Transverse colon (tissue), 4 donors: ENCODE results near the gene LEO1.

ENCODE experiments used
- CTCF ChIP-seq, 5 experiments: fragments of 200-600 bp in 3 of 5; fragments of 450-650 bp in 2 of 5; sonication (generic) in 3 of 5; IDR thresholded peaks; 1 replicate in 2 of 5; 2 replicates in 3 of 5; pipeline ENCODE4 v1.5.1; 2016 to 2017; ENCODE audit warnings: antibody characterized with exemption in 5 of 5, inconsistent platforms in 3 of 5, mild to moderate bottlenecking in 2 of 5, moderate library complexity in 1 of 5
- POLR2A ChIP-seq: fragments of 450-650 bp; IDR thresholded peaks from one replicate; pipeline ENCODE4 v1.6.1; 2016; ENCODE audit warnings: antibody characterized with exemption, mild to moderate bottlenecking, moderate library complexity
- POLR2AphosphoS5 ChIP-seq, 3 donors: sonication (generic); formaldehyde crosslinking; IDR thresholded peaks; one replicate each; pipeline ENCODE4 v1.6.1; 2016; ENCODE audit warnings: antibody characterized with exemption in 3 of 3

DNA sequence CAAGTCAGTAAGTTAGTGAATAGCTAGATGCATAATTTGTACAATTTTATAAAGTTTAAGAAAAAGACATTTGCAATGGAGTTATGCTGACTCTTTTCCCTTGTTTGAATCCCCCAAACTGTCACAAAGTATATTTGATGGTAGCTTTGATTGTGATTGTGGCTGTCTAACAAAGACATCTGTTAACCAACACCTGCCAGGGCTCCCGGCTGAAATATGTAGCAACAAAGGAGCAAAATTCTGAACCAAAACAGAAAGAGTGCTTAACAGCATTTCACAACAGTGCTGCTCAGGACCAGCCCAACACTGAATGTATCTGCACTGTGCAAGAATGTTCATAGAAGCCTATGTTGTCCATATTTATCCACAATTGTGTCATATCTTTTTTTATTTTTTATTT, 39.4 kb downstream of the LEO1 start:
- TF ChIP-seq CTCF (IDR thresholded peaks at IDR 0.05): no peak
- TF ChIP-seq POLR2AphosphoS5 (IDR thresholded peaks at IDR 0.05): no peak
- TF ChIP-seq POLR2A: no peak
